HG02571 (cell line): ENCODE measurements around the gene MED29.

ENCODE experiments used
- ATAC-seq: cut with Tn5 transposase; IDR thresholded peaks from one replicate; pipeline ENCODE4 v1.9.1; 2021; ENCODE audit warnings: mild to moderate bottlenecking, moderate library complexity; ENCODE audit not compliant: unreplicated experiment

MED29 gene

DNA sequence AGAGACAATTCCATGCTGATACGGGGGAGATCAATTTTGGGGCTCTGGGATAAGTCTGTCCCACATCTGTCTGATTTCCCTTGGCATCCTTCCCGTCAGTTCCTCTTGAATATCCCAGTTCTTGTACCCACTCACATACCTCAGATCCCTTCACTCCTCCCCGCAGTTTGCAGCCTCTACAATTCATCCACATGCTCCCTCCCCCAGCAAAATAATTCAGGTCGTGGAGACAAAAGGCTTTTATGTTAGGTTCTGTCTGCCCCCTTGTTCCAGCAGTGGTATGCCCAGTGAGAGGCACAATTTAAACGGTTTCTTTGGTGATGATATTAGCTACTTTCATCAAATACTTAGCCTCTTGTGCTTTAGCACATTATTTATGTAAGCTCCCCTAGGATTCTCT, 35.0 kb downstream of the MED29 start:
- no peak for ATAC-seq

DNA sequence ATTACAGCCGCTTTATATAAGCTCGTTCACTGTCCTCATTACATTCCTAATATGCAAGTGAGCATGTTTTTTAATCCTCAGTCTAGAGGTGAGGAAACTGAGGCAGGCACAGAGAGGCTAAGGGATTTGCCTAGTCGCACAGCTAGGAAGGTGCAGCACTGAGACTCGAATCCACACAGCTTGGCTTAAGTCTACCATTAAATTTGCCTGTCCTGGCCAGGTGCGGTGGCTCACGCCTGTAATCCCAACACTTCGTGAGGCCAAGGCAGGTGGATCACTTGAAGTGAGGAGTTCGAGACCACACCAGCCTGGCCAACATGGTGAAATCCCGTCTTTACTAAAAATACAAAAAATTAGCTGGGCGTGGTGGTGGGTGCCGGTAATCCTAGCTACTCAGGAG, 36.5 kb downstream of the MED29 start:
- ATAC-seq: no peak

DNA sequence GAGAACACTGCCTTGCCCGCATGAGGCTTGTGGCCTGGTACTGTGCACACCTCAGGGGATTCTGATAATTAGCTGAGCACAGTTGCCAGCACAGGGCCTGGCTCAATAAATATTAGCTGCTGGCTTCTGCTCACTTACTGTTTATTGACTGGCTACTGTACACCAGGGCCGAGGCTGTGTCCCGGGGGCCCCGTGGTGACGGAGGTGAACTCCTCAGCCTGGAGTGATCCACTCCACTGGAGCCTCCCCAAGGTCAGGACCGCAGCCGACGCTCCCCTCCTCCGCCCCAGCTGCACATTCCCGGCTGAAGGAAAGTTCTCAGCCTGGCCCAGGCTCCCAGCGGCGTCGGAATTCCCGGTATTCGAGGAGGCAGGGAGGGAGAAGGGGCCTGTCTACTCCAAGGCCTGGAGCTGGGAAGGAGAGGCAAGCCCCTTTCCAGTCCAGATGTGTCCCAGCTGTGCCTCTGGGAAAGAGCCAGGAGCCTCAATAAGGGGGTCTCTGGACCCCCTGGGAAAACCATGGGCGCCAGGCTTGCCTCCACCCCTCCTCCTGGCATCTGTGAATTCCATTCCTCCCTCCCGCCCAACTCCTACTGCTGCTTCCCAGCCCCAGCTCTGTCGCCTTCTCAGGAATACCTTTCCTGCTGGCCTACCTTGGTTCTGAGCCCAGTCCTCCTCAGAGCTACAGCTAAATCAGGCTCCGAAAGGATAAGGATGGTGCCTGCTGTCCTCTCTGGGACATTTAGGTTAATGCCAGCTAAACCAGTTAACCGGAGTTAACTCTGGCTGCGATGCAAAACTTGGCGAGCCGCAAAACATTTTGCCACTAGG, 37.3 kb downstream of the MED29 start:
- ATAC-seq: no peak

- ATAC-seq: no peak
These were observed 39.8 kb downstream of the MED29 start for GRCh38 chr19:39430675-39431593.

GRCh38 chr19:39432677-39433025, 41.5 kb downstream of the MED29 start:
- no peak for ATAC-seq

GRCh38 chr19:39433480-39434079, 42.4 kb downstream of the MED29 start:
- ATAC-seq: no peak

DNA sequence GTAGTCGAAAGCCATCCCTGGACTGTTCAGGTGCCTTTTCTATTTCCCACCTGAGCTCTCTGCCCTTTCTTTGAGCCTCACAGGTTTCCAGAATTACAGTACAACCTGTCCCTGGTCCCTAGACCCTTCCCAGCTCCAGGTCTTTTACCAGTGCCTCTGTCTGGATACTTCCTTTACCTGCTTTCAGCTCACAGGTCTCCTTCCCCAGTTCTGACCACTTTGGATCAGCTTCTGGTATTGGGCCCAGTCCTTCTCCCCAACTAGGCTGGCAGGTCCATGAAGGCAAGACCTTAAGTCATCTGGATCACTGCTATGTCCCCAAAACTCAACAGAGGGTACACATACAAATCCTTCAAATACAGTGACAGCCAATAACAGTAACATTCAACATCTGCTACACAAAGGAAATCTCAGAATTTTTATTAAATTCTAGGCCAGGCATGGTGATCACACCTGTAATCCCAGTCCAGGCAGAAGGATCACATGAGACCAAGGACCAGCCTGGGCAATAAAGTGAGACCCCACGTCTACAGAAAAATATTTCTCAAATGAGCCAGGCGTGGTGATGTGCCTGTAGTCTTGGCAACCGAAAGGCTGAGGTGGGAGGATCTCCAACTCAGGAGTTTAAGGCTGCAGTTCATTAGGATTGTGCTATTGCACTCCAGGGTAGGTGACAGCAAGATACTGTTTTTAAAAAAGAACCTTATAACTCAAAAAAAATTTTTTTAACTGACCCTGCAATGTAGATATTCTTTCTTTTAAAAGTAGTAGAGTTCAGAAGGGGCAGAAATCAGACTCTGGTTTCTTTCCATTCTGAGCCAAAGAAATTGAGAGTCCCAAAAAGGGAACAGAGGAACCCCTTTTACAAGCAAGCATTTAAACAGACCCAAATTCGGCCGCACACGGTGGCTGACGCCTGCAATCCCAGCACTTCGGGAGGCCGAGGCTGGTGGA, 43.2 kb downstream of the MED29 start:
- no peak for ATAC-seq

GRCh38 chr19:39435499-39436349, 44.5 kb downstream of the MED29 start, which contains the start of gene RPS16:
Gene RPS16 (minus strand): TSS chr19:39435949. CDS start chr19:39435895, 54 bp downstream.
- peak; percentile 84 for ATAC-seq

DNA sequence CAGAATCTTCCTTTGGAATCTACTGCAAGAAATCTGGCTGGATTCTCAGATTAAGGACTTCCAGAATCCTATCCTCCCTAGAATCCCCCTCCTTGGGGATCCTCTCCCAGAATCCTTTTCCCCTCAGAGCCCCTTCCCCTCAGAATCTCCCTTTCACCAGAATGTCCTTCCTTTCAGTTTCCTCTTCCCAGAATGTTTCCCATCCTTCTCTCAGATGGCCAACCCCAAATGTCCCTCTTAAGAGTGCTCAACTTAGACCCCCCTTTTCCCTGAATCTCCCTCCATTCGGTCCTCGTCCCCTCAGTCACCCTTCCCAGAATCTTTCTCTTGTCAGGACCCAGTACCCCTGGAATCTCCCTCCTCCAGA, 45.2 kb downstream of the MED29 start:
- ATAC-seq: no peak

DNA sequence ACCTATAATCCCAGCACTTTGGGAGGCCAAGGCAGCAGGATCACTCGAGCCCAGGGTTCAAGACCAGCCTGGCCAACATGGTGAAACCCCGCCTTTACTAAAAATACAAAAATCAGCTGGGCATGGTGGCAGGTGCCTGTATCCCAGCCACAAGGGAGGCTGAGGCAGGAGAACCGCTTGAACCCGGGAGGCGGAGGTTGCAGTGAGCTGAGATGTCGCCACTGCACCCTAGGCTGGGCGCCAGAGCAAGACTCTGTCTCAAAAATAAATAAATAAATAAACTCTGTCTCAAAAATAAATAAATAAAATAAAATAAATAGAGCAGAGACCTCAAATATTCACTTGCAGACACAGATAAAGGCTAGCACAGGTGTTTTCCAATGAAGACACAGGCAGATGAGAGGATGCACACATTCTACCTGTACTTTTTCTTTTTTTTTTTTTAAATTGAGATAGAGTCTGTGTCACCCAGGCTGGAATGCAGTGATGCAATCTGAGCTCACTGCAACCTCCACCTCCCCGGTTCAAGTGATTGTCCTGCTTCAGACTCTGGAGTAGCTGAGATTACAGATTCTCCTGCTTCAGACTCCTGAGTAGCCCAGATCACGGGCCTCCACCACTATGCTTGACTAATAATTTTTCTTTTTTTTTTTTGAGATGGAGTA, 47.2 kb downstream of the MED29 start:
- ATAC-seq: no peak

- no peak for ATAC-seq
These were observed 53.5 kb downstream of the MED29 start for GRCh38 chr19:39444598-39445195.

DNA sequence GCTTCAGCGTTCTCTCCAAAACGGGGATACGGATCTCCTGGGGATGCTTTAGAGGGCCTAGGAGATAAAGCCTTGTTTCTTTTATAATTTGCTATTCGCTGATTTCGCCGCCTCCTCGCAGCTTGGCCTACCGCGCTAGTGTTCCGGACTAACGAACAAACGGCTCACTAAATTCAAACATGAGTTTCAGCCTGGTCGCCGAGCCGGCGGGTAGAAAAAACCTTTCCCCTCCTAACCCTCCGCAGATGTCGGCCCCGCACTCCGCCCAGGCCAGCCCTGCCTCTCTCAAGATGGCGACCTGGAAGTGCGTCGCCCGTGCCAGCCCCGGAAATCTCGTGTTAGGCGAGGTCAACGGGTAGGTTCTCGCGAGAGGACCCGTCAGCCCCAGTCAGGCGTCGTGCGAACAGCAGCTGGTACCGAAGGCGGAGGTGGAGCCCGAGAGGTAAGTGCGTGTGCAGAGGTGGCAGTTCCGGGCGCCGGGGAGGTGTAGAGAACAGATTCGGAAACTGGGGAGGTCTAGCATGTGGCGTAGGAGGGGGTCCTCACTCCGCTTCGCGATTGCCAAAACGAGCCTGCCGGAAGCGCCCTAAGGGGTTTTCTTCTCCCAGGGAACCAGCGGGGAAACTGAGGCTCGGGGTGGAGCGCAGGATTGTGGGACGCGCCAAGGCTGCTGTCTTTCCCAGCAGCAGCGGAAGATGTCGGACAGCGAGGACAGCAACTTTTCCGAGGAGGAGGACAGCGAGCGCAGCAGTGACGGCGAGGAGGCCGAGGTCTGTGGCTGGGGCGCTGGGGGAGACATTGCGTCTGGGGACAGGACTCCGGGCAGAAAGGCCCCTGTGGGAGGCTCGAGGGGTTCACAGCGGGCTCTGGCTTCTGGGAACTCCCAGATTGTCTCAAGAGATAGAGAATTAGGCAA, 54.3 kb downstream of the MED29 start, which contains the start of gene SUPT5H:
Gene SUPT5H (plus strand): TSS at position 387 of the 916 bp plus-strand sequence. CDS start 309 bp downstream, at position 696.
- ATAC-seq: peak; percentile 86

DNA sequence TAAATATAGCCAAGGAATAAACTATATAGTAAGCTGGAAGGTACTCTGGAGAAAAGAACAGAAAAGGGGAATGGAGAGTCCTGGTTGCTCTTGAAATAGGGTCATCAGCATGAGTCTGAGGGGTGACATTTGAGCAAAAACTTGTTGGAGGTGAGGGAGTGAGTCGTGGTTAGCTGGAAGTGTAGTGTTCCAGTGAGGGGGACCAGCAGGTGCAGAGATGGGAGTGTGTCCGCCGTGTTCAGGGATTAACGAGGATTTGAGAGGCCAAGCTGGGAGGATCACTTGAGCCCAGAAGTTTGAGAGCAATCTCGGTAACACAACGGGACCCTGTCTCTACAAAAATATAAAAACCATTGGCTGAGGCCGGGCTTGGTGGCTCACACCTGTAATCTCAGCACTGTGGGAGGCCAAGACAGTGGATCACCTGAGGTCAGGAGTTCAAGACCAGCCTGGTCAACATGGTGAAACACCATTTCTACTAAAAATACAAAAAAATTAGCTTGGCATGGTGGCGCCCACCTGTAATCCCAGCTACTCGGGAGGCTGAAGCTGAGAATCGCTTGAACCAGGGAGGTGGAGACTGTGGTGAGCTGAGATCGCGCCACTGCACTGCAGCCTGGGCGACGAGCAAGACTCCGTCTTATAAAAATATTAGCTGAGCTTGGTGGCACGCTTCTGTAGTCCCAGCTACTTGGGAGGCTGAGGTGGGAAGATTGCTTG, 55.3 kb downstream of the MED29 start:
- ATAC-seq: no peak

- ATAC-seq: no peak
These were observed 57.1 kb downstream of the MED29 start for GRCh38 chr19:39448271-39448670.

DNA sequence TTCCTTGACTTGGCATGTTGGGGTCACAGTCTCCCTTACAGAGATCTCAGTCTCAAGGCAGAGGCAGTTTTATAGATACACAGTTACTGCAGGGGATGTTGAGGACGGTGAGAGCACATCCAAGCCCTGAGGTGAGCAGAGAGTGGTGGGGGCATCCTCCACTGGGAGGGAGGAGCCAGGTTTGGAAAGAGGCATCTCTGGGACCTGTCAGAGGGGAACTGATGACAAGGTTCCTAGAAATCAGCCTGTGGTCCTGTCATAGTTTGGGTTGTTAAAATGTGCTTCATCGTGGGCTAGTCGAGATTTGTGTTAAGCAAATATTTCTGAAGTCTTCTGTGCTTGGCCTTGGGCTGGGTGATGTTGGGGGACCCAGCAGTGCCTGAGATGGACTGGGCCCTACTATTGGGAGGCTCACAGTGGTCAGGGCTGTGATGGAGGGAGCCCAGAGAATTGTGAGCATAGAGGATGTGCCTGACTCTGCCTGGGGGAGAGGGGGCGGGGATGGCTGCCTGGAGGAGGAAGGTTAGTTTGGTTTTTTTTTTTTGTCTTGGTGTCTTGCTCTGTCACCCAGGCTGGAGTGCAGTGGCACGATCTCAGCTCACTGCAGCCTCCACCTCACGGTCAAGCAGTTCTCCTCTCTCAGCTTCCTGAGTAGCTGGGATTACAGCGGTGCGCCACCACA, 58.1 kb downstream of the MED29 start:
- no peak for ATAC-seq
